K562 (cell line): ENCODE measurements around the gene TSPAN13. TPM values are rescaled to one million over a fixed set of nuclear protein-coding genes. Genes with fewer than 3 reads are reported as not detected.

Experiments
- ATAC-seq: fragments of 200-7000 bp; cut with Tn5 transposase; 3 replicates; pipeline ENCODE4 v1.9.1; 2020; ENCODE audit warnings: moderate library complexity
- BruUV-seq: library from RNA; stranded (reverse); fragments of 400-500 nt; replicated peaks from 2 replicates; lab custom pipeline; 2021; lab: Mats Ljungman, UMichigan
- CTCF ChIA-PET: fragments of 300-600 bp; formaldehyde crosslinking; extraction: SDS; loops from one replicate; lab custom pipeline; 2021; ENCODE audit warnings: low intra/inter-chr PET ratio; lab: Yijun Ruan, JAX
- POLR2A ChIA-PET: fragments of 300-600, 350-650 bp; sonication (Branson Sonifier 250); formaldehyde crosslinking; extraction: SDS; loops from one replicate; lab custom pipeline; 2021; ENCODE audit warnings: antibody characterized with exemption, inconsistent platforms; lab: Yijun Ruan, JAX
- DNase-seq, 4 experiments: peaks; one replicate each; pipeline versions ENCODE4 v3.0.0 to v3.0.0-alpha.2; 2011 to 2018; ENCODE audit warnings: low spot score in 3 of 4, mixed read lengths in 3 of 4; ENCODE audit errors: extremely low read depth in 1 of 4
- FAIRE-seq: peaks from 2 replicates; lab custom pipeline; 2011; peaks lifted over from hg19 to GRCh38; lab: Jason Lieb, UNC
- H2AFZ ChIP-seq: 2 replicates; pipeline ENCODE4 v1.6.0; 2011; ENCODE audit warnings: low read depth, low read length, control low read depth, inconsistent platforms
- H3K27ac ChIP-seq: fragments of 200-600 bp; 3 replicates; pipeline ENCODE4 v1.8.0; 2011; ENCODE audit warnings: low read depth, mild to moderate bottlenecking, control low read depth, inconsistent platforms, low read length, moderate library complexity, mixed read lengths; ENCODE audit errors: extremely low read depth
- H3K27me3 ChIP-seq, 2 experiments: fragments of 300-600 bp in 1 of 2; 2 replicates in 1 of 2; 3 replicates in 1 of 2; pipeline versions ENCODE4 v1.6.0 to v1.8.0; 2011; ENCODE audit warnings: inconsistent platforms in 2 of 2, low read length in 2 of 2, mild to moderate bottlenecking in 1 of 2, mixed read lengths in 1 of 2, moderate library complexity in 1 of 2; ENCODE audit not compliant: control insufficient read depth in 2 of 2, insufficient read depth in 2 of 2
- H3K36me3 ChIP-seq: fragments of 300-600 bp; 3 replicates; pipeline ENCODE4 v1.8.0; 2011; ENCODE audit warnings: mild to moderate bottlenecking, low read length, inconsistent platforms; ENCODE audit not compliant: control insufficient read depth, insufficient read depth
- H3K4me1 ChIP-seq, 2 experiments: fragments of 200-600 bp in 1 of 2; replicated peaks in 1 of 2; 2 replicates in 1 of 2; 3 replicates in 1 of 2; pipeline versions ENCODE4 v1.5.1 to v1.8.0; 2011; ENCODE audit warnings: inconsistent platforms in 2 of 2, low read length in 2 of 2, mild to moderate bottlenecking in 1 of 2, mixed read lengths in 1 of 2, moderate library complexity in 1 of 2; ENCODE audit not compliant: control insufficient read depth in 2 of 2, insufficient read depth in 2 of 2
- H3K4me2 ChIP-seq: 2 replicates; pipeline ENCODE4 v1.6.1; 2011; ENCODE audit warnings: low read length, control low read depth, inconsistent platforms, mixed read lengths; ENCODE audit not compliant: insufficient read depth
- H3K4me3 ChIP-seq: fragments of 200-600 bp; sonication (generic), shearing (Covaris generic); 2 replicates; pipeline ENCODE4 v1.5.1; 2016; ENCODE audit warnings: control low read depth, inconsistent platforms
- H3K79me2 ChIP-seq: fragments of 200-600 bp; 3 replicates; pipeline ENCODE4 v1.8.0; 2011; ENCODE audit warnings: low read length, inconsistent platforms; ENCODE audit not compliant: control insufficient read depth, insufficient read depth
- H3K9ac ChIP-seq, 2 experiments: 2 replicates each; pipeline versions ENCODE4 v1.6.0 to v1.6.1; 2011; ENCODE audit warnings: low read depth in 2 of 2, low read length in 2 of 2, control low read depth in 1 of 2, inconsistent platforms in 1 of 2, mild to moderate bottlenecking in 1 of 2, mixed read lengths in 1 of 2; ENCODE audit not compliant: insufficient read depth in 1 of 2
- H3K9me1 ChIP-seq: one replicate; pipeline ENCODE4 v1.6.0; 2011; ENCODE audit warnings: inconsistent platforms, mild to moderate bottlenecking, low read length, moderate library complexity; ENCODE audit not compliant: control insufficient read depth, insufficient read depth
- H3K9me3 ChIP-seq: replicated peaks from 2 replicates; pipeline ENCODE4 v1.5.1; 2011; ENCODE audit warnings: low read depth, low read length, inconsistent platforms; ENCODE audit not compliant: control insufficient read depth, insufficient read depth
- H4K20me1 ChIP-seq: replicated peaks from 2 replicates; pipeline ENCODE4 v1.6.1; 2011; ENCODE audit warnings: low read length, inconsistent platforms, mixed read lengths; ENCODE audit not compliant: control insufficient read depth, insufficient read depth
- CHCHD3 ChIP-seq: fragments of 250-450 bp; sonication (Bioruptor Pico); IDR thresholded peaks from 2 replicates; pipeline ENCODE4 v2.1.2; 2022; ENCODE audit warnings: mild to moderate bottlenecking
- MAFG ChIP-seq: fragments of 450-650 bp; conservative IDR thresholded peaks from 2 replicates; pipeline ENCODE4 v1.6.1; 2016; ENCODE audit warnings: missing genetic modification characterization, missing compliant biosample characterization
- NFE2 ChIP-seq: IDR thresholded peaks from 2 replicates; pipeline ENCODE4 v1.6.1; 2014; ENCODE audit warnings: antibody characterized with exemption, low read depth
- NFE2L1 ChIP-seq: fragments of 450-650 bp; IDR thresholded peaks from 2 replicates; pipeline ENCODE4 v1.6.1; 2016; ENCODE audit warnings: missing genetic modification characterization, low read depth, mild to moderate bottlenecking, missing compliant biosample characterization, moderate library complexity, borderline replicate concordance
- PHF20 ChIP-seq: fragments of 450-650 bp; IDR thresholded peaks from 2 replicates; pipeline ENCODE4 v1.6.1; 2018; ENCODE audit not compliant: partially characterized antibody
- PTBP1 ChIP-seq: fragments of 200-400 bp; formaldehyde crosslinking; IDR thresholded peaks from 2 replicates; pipeline ENCODE4 v1.6.1; 2017; ENCODE audit warnings: low read depth, low read length
- RAD21 ChIP-seq, 2 experiments: fragments of 250-450 bp in 1 of 2; fragments of 450-650 bp in 1 of 2; sonication (Bioruptor Pico) in 1 of 2; formaldehyde crosslinking in 1 of 2; IDR thresholded peaks in 1 of 2; conservative IDR thresholded peaks in 1 of 2; 2 replicates each; pipeline versions ENCODE4 v1.4.0 to v1.8.0; 2020 to 2022; ENCODE audit warnings: mild to moderate bottlenecking in 2 of 2, moderate library complexity in 1 of 2
- WHSC1 ChIP-seq: IDR thresholded peaks from one replicate; pipeline ENCODE4 v1.6.1; 2012; ENCODE audit warnings: low read length, control low read depth, inconsistent platforms
- ZNF780A ChIP-seq: fragments of 250-450 bp; sonication (Bioruptor Pico); IDR thresholded peaks from 2 replicates; pipeline ENCODE4 v1.5.0; 2021; ENCODE audit warnings: mild to moderate bottlenecking
- WGBS: fragments of 100-300 bp; shearing (Covaris generic); methylation state at CpG from one replicate; pipeline ENCODE4 v1.1.6; 2016; ENCODE audit warnings: low coverage, mixed read lengths; ENCODE audit not compliant: insufficient coverage; ENCODE audit errors: missing lambda C conversion rate; 5-methylcytosine and 5-hydroxymethylcytosine counted together
- in situ Hi-C: fragments of 300-500 bp; cut with MboI; formaldehyde crosslinking; loops from 4 replicates; pipeline ENCODE4 v1.15.0; 2018; ENCODE audit warnings: inconsistent platforms, mixed read lengths
- intact Hi-C: fragments of 100-400 bp; cut with micrococcal nuclease; formaldehyde crosslinking; loops from 2 replicates; pipeline ENCODE4 v1.14.2; 2022
- polyA plus RNA-seq, 8 experiments: library from polyadenylated mRNA; depleted of rRNA in 4 of 8; stranded (reverse) in 5 of 8; unstranded in 3 of 8; fragments of >200 nt; fragmentation: Nextera tagmentation in 2 of 8; fragmentation: Illumina TruSeq in 1 of 8; extraction: Ambion mirVana in 2 of 8; extraction: Trizol in 1 of 8; gene quantifications; 2 replicates each; pipeline versions ENCODE4 v1.2.1 to v1.2.3, GENCODE V29; 2011 to 2014; ENCODE audit warnings: inconsistent platforms in 1 of 8, missing spikeins in 1 of 8
- total RNA-seq, 7 experiments: library from RNA; depleted of rRNA in 6 of 7; stranded (reverse); fragments of >200 nt in 6 of 7; fragmentation: Illumina TruSeq in 2 of 7; extraction: Trizol in 2 of 7; gene quantifications; 2 replicates each; pipeline versions ENCODE4 v1.2.1 to v1.2.3, GENCODE V29; 2011 to 2021; ENCODE audit warnings: low replicate concordance in 1 of 7
- TF ChIP-seq, protein P1 (sequence below): fragments of 250-450 bp; sonication (Bioruptor Pico); IDR thresholded peaks from 2 replicates; pipeline ENCODE4 v1.8.0; 2021; ENCODE audit warnings: moderate library complexity, mild to moderate bottlenecking, inconsistent platforms

Gene TSPAN13
- total and polyA plus RNA-seq, 9 of the 15 experiments (the other 6 are each of a cell fraction or from before 2014, with no cell fraction given): 7.8 to 46.3 (median 20.0) TPM

DNA sequence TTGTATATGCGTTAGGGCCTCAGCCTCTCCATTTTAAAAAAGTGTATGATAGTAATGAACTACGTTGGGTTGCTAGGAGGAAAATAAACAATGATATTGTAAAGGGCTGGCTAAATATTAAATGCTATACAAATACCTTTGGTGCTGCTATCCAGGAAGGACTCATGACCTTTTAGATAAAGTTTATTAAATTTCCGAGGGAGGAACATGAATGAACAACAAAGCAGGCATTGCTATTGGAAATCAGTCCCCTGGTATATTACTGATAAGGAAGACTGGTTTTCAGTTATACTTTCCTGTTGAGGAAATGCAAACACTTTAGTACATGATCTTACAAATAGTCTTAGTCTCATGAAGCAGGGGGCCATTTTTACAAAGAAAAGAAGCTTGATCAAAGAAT is 68.5 kb downstream of the TSPAN13 start:
- Histone ChIP-seq H4K20me1 (no peaks in the 10 kb centered on the region), H2AFZ (no peak overlapping the region), H3K79me2 (no peaks in the 10 kb centered on the region), H3K4me1 (peaks cover 0 to 4% of the 10 kb centered on the region in 2 experiments; a peak in 1 of 5 replicates), H3K27ac (no peak overlapping the region), H3K4me2 (no peak overlapping the region), H3K9ac (no peak overlapping the region), H3K9me1 (no peaks in the 10 kb centered on the region), H3K27me3 (peaks cover 0 to 4% of the 10 kb centered on the region in 2 experiments; a peak in 1 of 5 replicates), H3K36me3 (no peaks in the 10 kb centered on the region), H3K4me3 (no peak overlapping the region), H3K9me3 (no peaks in the 10 kb centered on the region)
- intact Hi-C loops: no loop called here
- WGBS: 0% methylated on average over 3 of the region's 3 CpGs
- ChIA-PET CTCF (no interaction called here), POLR2A (no interaction called here)
- no peak for FAIRE-seq
- ATAC-seq: no peak
- DNase-seq: no peak
- in situ Hi-C loops: no loop called here
- no peak for TF ChIP-seq PTBP1
- BruUV-seq: no TSS peak

GRCh38 chr7:16826060-16826459 is 72.5 kb downstream of the TSPAN13 start:
- no TSS peak for BruUV-seq
- in situ Hi-C loops (no loop called here), intact Hi-C loops (no loop called here)
- CTCF ChIA-PET: no interaction called here
- Histone ChIP-seq H3K9me3 (no peaks in the 10 kb centered on the region), H3K4me2 (no peak overlapping the region), H3K27me3 (peaks cover 0 to 4% of the 10 kb centered on the region in 2 experiments; a peak in 1 of 5 replicates), H3K9me1 (no peaks in the 10 kb centered on the region), H3K27ac (no peak overlapping the region), H3K79me2 (no peaks in the 10 kb centered on the region), H4K20me1 (no peaks in the 10 kb centered on the region), H3K36me3 (no peaks in the 10 kb centered on the region), H3K4me3 (no peak overlapping the region), H3K9ac (no peak overlapping the region), H2AFZ (no peak overlapping the region)
- DNase-seq (no peak), FAIRE-seq (no peak)
- POLR2A ChIA-PET: no interaction called here
- TF ChIP-seq RAD21 (CRISPR knock-in tag; conservative IDR thresholded peaks at IDR 0.05 in 1 of 2, IDR thresholded peaks at IDR 0.05 in 1 of 2) (no peak), WHSC1 (no peak), PHF20 (no peak), NFE2L1 (tag) (peak; percentile 17; the same call in 1 of the 2 replicates), CHCHD3 (CRISPR knock-in tag) (no peak), NFE2 (peak; percentile 43; the same call in 1 of the 2 replicates), MAFG (peak; percentile 46), ZNF780A (CRISPR knock-in tag) (no peak)
- TF ChIP-seq, protein P1, sequence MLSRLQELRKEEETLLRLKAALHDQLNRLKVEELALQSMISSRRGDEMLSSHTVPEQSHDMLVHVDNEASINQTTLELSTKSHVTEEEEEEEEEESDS: no peak
- TF ChIP-seq, all 486 proteins: peak for 3
- ATAC-seq: peak; percentile 40; the same call in 1 of the 3 replicates
- H3K4me1 ChIP-seq: no peaks in the 10 kb centered on the region
